Glutamatergic neuron (in vitro differentiated cells): ENCODE data around the gene FIGNL2. TPM values are rescaled to one million over a fixed set of nuclear protein-coding genes. Genes with fewer than 3 reads are reported as not detected.

Experiments
- DNase-seq: peaks from one replicate; pipeline ENCODE4 v3.0.0; 2022
- H3K27ac Mint-ChIP-seq: one replicate; pipeline ENCODE4 v1.8.0; 2020; ENCODE audit warnings: mild to moderate bottlenecking, mixed read lengths, inconsistent platforms; ENCODE audit not compliant: unreplicated experiment
- H3K27me3 Mint-ChIP-seq: one replicate; pipeline ENCODE4 v1.8.0; 2020; ENCODE audit warnings: mild to moderate bottlenecking, moderate library complexity, mixed read lengths, inconsistent platforms; ENCODE audit not compliant: unreplicated experiment
- H3K36me3 Mint-ChIP-seq: one replicate; pipeline ENCODE4 v1.8.0; 2020; ENCODE audit warnings: mild to moderate bottlenecking, mixed read lengths, inconsistent platforms; ENCODE audit not compliant: unreplicated experiment
- H3K4me1 Mint-ChIP-seq: one replicate; pipeline ENCODE4 v1.8.0; 2020; ENCODE audit warnings: mild to moderate bottlenecking, low read depth, mixed read lengths, inconsistent platforms; ENCODE audit not compliant: unreplicated experiment
- H3K4me3 Mint-ChIP-seq: one replicate; pipeline ENCODE4 v1.8.0; 2020; ENCODE audit warnings: mild to moderate bottlenecking, mixed read lengths, inconsistent platforms; ENCODE audit not compliant: unreplicated experiment
- H3K9me3 Mint-ChIP-seq: one replicate; pipeline ENCODE4 v1.8.0; 2020; ENCODE audit warnings: mild to moderate bottlenecking, moderate library complexity, mixed read lengths, inconsistent platforms; ENCODE audit not compliant: unreplicated experiment
- CTCF ChIP-seq: fragments of 200-600 bp; sonication (generic); IDR thresholded peaks from one replicate; pipeline ENCODE4 v1.5.0; 2021; ENCODE audit not compliant: partially characterized antibody, unreplicated experiment
- total RNA-seq: library from RNA; stranded (reverse); fragmentation: NEBNext Ultra II Directional; extraction: Animal tissue kit (Norgen Biotek cat#: 25700); gene quantifications from one replicate; pipeline ENCODE4 v1.2.1, GENCODE V29; 2021; ENCODE audit not compliant: unreplicated experiment

FIGNL2 gene
- total RNA-seq, 1 donor from 2014 or later: 107 TPM

DNA sequence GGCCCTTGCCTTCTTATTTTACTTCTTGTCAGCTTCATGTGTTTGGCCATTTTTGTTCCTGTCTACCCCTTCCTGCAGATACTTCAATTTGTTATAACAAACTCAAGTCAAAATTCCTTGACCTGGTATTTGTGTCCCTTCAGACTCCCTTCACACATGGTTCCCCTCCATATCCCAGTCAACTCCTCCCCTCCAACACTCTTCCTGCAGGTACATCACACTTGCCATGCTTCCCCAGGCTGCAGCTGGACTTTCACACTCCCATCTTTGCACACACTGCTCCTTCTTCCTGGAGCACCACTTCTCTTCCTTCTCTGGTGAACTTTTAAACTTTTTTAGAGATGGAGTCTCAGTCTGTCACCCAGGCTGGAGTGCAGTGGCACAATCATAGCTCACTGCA lies 18.9 kb upstream of the FIGNL2 start:
- Mint-ChIP-seq H3K9me3 (peaks cover 14% of the 10 kb centered on the region), H3K4me1 (peaks cover 62% of the 10 kb centered on the region), H3K4me3 (peak overlapping the region; percentile 7), H3K36me3 (no peaks in the 10 kb centered on the region), H3K27me3 (peaks cover 18% of the 10 kb centered on the region), H3K27ac (peak overlapping the region; percentile 24)
- TF ChIP-seq CTCF: no peak
- DNase-seq: no peak

- Mint-ChIP-seq H3K27me3 (peaks cover 21% of the 10 kb centered on the region), H3K9me3 (peaks cover 12% of the 10 kb centered on the region), H3K4me1 (peaks cover 58% of the 10 kb centered on the region), H3K4me3 (no peak overlapping the region), H3K27ac (no peak overlapping the region), H3K36me3 (no peaks in the 10 kb centered on the region)
- no peak for TF ChIP-seq CTCF
- DNase-seq: no peak
Measured at GRCh38 chr12:51866762-51867161, 18.2 kb upstream of the FIGNL2 start.

DNA sequence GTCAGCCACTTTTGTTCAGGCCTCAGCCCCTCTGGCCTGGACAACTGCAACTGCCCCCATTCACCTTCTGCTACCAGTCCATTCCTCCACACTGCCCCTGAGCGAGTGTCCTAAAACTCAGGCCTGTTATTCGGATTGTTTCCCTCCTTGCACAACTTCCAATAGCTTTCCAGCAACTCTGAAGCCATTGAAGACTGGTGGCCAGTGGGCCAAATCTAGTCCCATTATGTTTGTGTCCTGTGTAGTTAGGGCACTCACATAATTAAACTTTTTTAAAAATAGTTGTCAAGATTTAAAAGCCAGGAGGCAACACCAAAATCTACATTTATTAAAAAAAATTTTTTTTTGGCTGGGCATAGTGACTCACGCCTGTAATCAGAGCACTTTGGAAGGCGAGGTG lies 17.8 kb upstream of the FIGNL2 start:
- Mint-ChIP-seq H3K36me3 (no peaks in the 10 kb centered on the region), H3K27ac (peak overlapping the region; percentile 38), H3K4me3 (peak overlapping the region; percentile 42), H3K4me1 (peaks cover 54% of the 10 kb centered on the region), H3K9me3 (peaks cover 12% of the 10 kb centered on the region), H3K27me3 (peaks cover 21% of the 10 kb centered on the region)
- DNase-seq: no peak
- TF ChIP-seq CTCF: no peak

- peaks cover 51% of the 10 kb centered on the region for H3K4me1 Mint-ChIP-seq
- H3K9me3 Mint-ChIP-seq: peaks cover 10% of the 10 kb centered on the region
- peak overlapping the region; percentile 22 for H3K27ac Mint-ChIP-seq
- no peak overlapping the region for H3K4me3 Mint-ChIP-seq
- H3K27me3 Mint-ChIP-seq: peaks cover 19% of the 10 kb centered on the region
- TF ChIP-seq CTCF: no peak
- no peak for DNase-seq
- H3K36me3 Mint-ChIP-seq: no peaks in the 10 kb centered on the region
Measured at GRCh38 chr12:51865757-51866270, 17.3 kb upstream of the FIGNL2 start.

GRCh38 chr12:51864833-51865670 lies 16.5 kb upstream of the FIGNL2 start:
- H3K4me1 Mint-ChIP-seq: peaks cover 44% of the 10 kb centered on the region
- peak overlapping the region; percentile 70 for H3K27ac Mint-ChIP-seq
- peak overlapping the region; percentile 82 for H3K4me3 Mint-ChIP-seq
- peaks cover 15% of the 10 kb centered on the region for H3K27me3 Mint-ChIP-seq
- no peak for DNase-seq
- H3K9me3 Mint-ChIP-seq: peaks cover 9% of the 10 kb centered on the region
- no peak for TF ChIP-seq CTCF
- no peaks in the 10 kb centered on the region for H3K36me3 Mint-ChIP-seq
